Endothelial cell of umbilical vein (primary cell): ENCODE results near the gene PPEF2. TPM values are rescaled to one million over a fixed set of nuclear protein-coding genes. Genes with fewer than 3 reads are reported as not detected.

Experiments used
- BruUV-seq: library from RNA; stranded (reverse); fragments of 400-500 nt; replicated peaks from 2 replicates; lab custom pipeline; 2021; lab: Mats Ljungman, UMichigan
- CTCF ChIA-PET: fragments of 300-600, 350-600 bp; sonication (Branson Sonifier 250); formaldehyde crosslinking; loops from one replicate; lab custom pipeline; 2021; ENCODE audit warnings: antibody characterized with exemption, inconsistent platforms; lab: Charles Lee
- POLR2A ChIA-PET: fragments of 300-600, 350-600 bp; sonication (Branson Sonifier 250); formaldehyde crosslinking; loops from one replicate; lab custom pipeline; 2021; ENCODE audit warnings: antibody characterized with exemption, inconsistent platforms; lab: Charles Lee
- DNase-seq: peaks from one replicate; pipeline ENCODE4 v3.0.0-alpha.2; 2011; ENCODE audit warnings: low read depth, low spot score
- FAIRE-seq: peaks from 2 replicates; lab custom pipeline; 2011; peaks lifted over from hg19 to GRCh38; lab: Jason Lieb, UNC
- H2AFZ ChIP-seq: 2 replicates; pipeline ENCODE4 v1.6.0; 2012; ENCODE audit warnings: low read depth, low read length, control low read depth, inconsistent platforms
- H3K27ac ChIP-seq: 2 replicates; pipeline ENCODE4 v1.5.1; 2011; ENCODE audit warnings: low read depth, mild to moderate bottlenecking, control low read depth, low read length, moderate library complexity; ENCODE audit not compliant: insufficient read depth
- H3K27me3 ChIP-seq, 2 experiments: 2 replicates each; pipeline versions ENCODE4 v1.6.0 to v1.6.1; 2011; ENCODE audit warnings: low read length in 2 of 2, mixed read lengths in 1 of 2; ENCODE audit not compliant: control insufficient read depth in 2 of 2, insufficient read depth in 2 of 2
- H3K36me3 ChIP-seq, 2 experiments: 2 replicates in 1 of 2; 3 replicates in 1 of 2; pipeline ENCODE4 v1.5.1; 2011; ENCODE audit warnings: low read length in 2 of 2, mild to moderate bottlenecking in 1 of 2, moderate library complexity in 1 of 2; ENCODE audit not compliant: control insufficient read depth in 2 of 2, insufficient read depth in 2 of 2; ENCODE audit errors: extremely low read depth in 1 of 2
- H3K4me1 ChIP-seq: 3 replicates; pipeline ENCODE4 v1.5.1; 2011; ENCODE audit warnings: mild to moderate bottlenecking, low read length; ENCODE audit not compliant: control insufficient read depth, insufficient read depth; ENCODE audit errors: extremely low read depth
- H3K4me2 ChIP-seq: 2 replicates; pipeline ENCODE4 v1.6.1; 2011; ENCODE audit warnings: low read length, control low read depth, mixed read lengths; ENCODE audit not compliant: insufficient read depth
- H3K4me3 ChIP-seq, 3 experiments: fragments of 200-600 bp in 1 of 3; sonication (generic), shearing (Covaris generic) in 1 of 3; replicated peaks in 1 of 3; 2 replicates each; pipeline ENCODE4 v1.5.1; 2011 to 2016; ENCODE audit warnings: control low read depth in 3 of 3, low read length in 3 of 3, mild to moderate bottlenecking in 2 of 3, inconsistent platforms in 1 of 3, low read depth in 1 of 3, moderate library complexity in 1 of 3; ENCODE audit not compliant: insufficient read depth in 1 of 3
- H3K79me2 ChIP-seq: 2 replicates; pipeline ENCODE4 v1.6.0; 2012; ENCODE audit warnings: low read length, inconsistent platforms; ENCODE audit not compliant: control insufficient read depth, insufficient read depth
- H3K9ac ChIP-seq: replicated peaks from 2 replicates; pipeline ENCODE3; 2011; ENCODE audit warnings: low read length, control low read depth; ENCODE audit not compliant: insufficient read depth; ENCODE audit errors: extremely low read depth
- H3K9me1 ChIP-seq: replicated peaks from 3 replicates; pipeline ENCODE4 v1.6.0; 2011; ENCODE audit warnings: mild to moderate bottlenecking, low read length; ENCODE audit not compliant: control insufficient read depth, insufficient read depth; ENCODE audit errors: extremely low read depth
- H3K9me3 ChIP-seq: replicated peaks from 2 replicates; pipeline ENCODE4 v1.5.1; 2012; ENCODE audit warnings: low read length, inconsistent platforms; ENCODE audit not compliant: control insufficient read depth, insufficient read depth
- H4K20me1 ChIP-seq: replicated peaks from 2 replicates; pipeline ENCODE3; 2011; ENCODE audit warnings: mild to moderate bottlenecking, low read length; ENCODE audit not compliant: control insufficient read depth, insufficient read depth; ENCODE audit errors: extremely low read depth
- GATA2 ChIP-seq: IDR thresholded peaks from 2 replicates; pipeline ENCODE4 v1.7.0; 2011; ENCODE audit warnings: low read depth, mild to moderate bottlenecking, moderate library complexity, mixed read lengths, low read length; ENCODE audit not compliant: insufficient read length, insufficient read depth
- MYC ChIP-seq: IDR thresholded peaks from one replicate; pipeline ENCODE4 v1.6.1; 2011; ENCODE audit warnings: mild to moderate bottlenecking, low read depth, low read length
- POLR2A ChIP-seq: IDR thresholded peaks from 2 replicates; pipeline ENCODE4 v1.6.1; 2012; ENCODE audit warnings: low read depth, mild to moderate bottlenecking, control low read depth, low read length
- POLR2AphosphoS5 ChIP-seq: IDR thresholded peaks from 2 replicates; pipeline ENCODE4 v1.6.1; 2012; ENCODE audit warnings: low read depth, mild to moderate bottlenecking, control low read depth, low read length, moderate library complexity; ENCODE audit not compliant: insufficient read depth
- dilution Hi-C: fragments of 300-500 bp; cut with MboI; formaldehyde crosslinking; loops from one replicate; pipeline ENCODE4 v1.15.0; 2019; ENCODE audit warnings: low sequenced_read_pairs; ENCODE audit not compliant: extremely low pct_ligation_motif_present
- intact Hi-C: fragments of 100-400 bp; cut with micrococcal nuclease; formaldehyde crosslinking; loops from one replicate; pipeline ENCODE4 v1.10.0; 2022
- polyA plus RNA-seq, 4 experiments: library from polyadenylated mRNA; depleted of rRNA in 3 of 4; stranded (reverse) in 3 of 4; unstranded in 1 of 4; fragments of >200 nt; gene quantifications; 2 replicates each; pipeline versions ENCODE4 v1.2.1 to v1.2.3, GENCODE V29; 2011 to 2012; ENCODE audit warnings: missing spikeins in 1 of 4
- total RNA-seq: library from RNA; stranded (reverse); gene quantifications from 2 replicates; pipeline ENCODE4 v1.2.3, GENCODE V29; 2021

The PPEF2 gene
- total and polyA plus RNA-seq, 2 donors (not counting 3 experiments of a cell fraction or from before 2014, with no cell fraction given): 0.23 TPM; not detected in 1

- ChIA-PET CTCF (interaction anchor here (1.4 to 2.2 kb wide), 3 partner anchors 20 to 40 kb away, joined by 4 to 9 read pairs (median 7); no protein-coding TSS in a partner anchor), POLR2A (no interaction called here)
- H3K27ac ChIP-seq: no peak overlapping the region
- BruUV-seq: no TSS peak
- H3K79me2 ChIP-seq: no peaks in the 10 kb centered on the region
- TF ChIP-seq GATA2 (no peak), POLR2AphosphoS5 (no peak), POLR2A (no peak), MYC (no peak)
- H4K20me1 ChIP-seq: no peaks in the 10 kb centered on the region
- no peaks in the 10 kb centered on the region for H3K36me3 ChIP-seq
- DNase-seq (no peak), FAIRE-seq (no peak)
- H2AFZ ChIP-seq: no peak overlapping the region
- no peak overlapping the region for H3K4me2 ChIP-seq
- dilution Hi-C loops (no loop called here), intact Hi-C loops (no loop called here)
- no peaks in the 10 kb centered on the region for H3K9me1 ChIP-seq
- H3K4me1 ChIP-seq: no peaks in the 10 kb centered on the region
- no peak overlapping the region for H3K9ac ChIP-seq
- H3K9me3 ChIP-seq: no peaks in the 10 kb centered on the region
- H3K4me3 ChIP-seq: no peak overlapping the region
- H3K27me3 ChIP-seq: peaks cover 2% of the 10 kb centered on the region in 2 experiments
These were observed 26.0 kb downstream of the PPEF2 start for GRCh38 chr4:75876218-75876617.

GRCh38 chr4:75869100-75869499, 33.2 kb downstream of the PPEF2 start:
- no peak for FAIRE-seq
- intact Hi-C loops: no loop called here
- Histone ChIP-seq H3K9me3 (no peaks in the 10 kb centered on the region), H3K79me2 (no peaks in the 10 kb centered on the region), H3K9me1 (no peaks in the 10 kb centered on the region), H2AFZ (no peak overlapping the region), H3K4me3 (no peak overlapping the region), H3K27ac (no peak overlapping the region), H3K27me3 (peaks cover 0 to 5% of the 10 kb centered on the region in 2 experiments), H4K20me1 (no peaks in the 10 kb centered on the region), H3K9ac (no peak overlapping the region), H3K4me1 (no peaks in the 10 kb centered on the region), H3K4me2 (no peak overlapping the region), H3K36me3 (no peaks in the 10 kb centered on the region)
- TF ChIP-seq POLR2AphosphoS5 (no peak), GATA2 (no peak)
- no TSS peak for BruUV-seq
- no peak for DNase-seq
- dilution Hi-C loops: no loop called here
- ChIA-PET CTCF (interaction anchor here (1.0 to 1.3 kb wide), 3 partner anchors 21 to 28 kb away, joined by 3 to 6 read pairs (median 5); no protein-coding TSS in a partner anchor), POLR2A (no interaction called here)
